ENCODE measurements around the gene SPRYD3. TPM values are rescaled to one million over a fixed set of nuclear protein-coding genes. Genes with fewer than 3 reads are reported as not detected.

Gene SPRYD3
- total RNA-seq, 1 donor from 2014 or later, result 20.6 TPM

DNA sequence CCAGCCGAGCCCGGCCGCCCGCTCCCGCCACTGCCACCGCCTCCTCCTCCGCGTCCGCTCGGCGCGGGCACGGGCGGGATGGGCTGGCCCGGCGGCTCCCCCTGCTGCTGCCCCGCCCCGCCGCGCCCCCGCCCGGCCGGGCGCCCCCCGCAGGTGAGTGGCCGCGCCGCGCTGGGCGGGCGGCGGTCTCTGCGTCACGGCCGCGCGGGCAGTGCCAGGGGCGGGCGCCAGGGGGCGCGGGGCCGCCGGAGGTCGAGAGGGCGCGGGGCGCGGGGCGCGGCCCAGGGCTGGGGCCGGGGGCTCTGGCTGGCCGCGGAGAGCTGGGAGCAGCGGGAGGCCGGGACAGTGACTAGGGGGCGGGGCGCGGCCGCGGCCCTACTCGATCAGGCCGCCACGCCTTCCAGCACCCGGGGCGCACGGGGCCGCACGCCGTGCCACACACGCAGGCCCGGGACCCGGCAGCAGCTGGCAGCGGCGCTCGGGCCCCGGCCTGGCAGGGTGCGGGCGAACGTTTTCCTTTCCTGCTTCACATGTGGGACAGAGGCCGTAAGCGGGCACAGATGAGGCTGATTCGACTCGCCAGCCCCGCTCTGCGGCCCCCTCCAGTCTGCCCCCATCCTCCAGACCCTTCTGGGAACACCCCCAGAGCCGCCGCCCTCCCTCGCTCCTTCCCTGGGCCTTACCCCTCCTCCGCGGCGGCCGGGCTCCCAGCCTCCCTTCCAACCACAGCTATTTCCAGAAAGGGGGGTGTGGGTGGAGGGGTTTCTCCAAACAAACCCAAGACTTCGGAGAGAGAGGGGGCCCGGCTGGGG is 31.8 kb downstream of the SPRYD3 start:
- peak in 1 of 2 experiments; percentile 80 for DNase-seq (ENCODE audit: low spot score in 2 of 2, unreplicated experiment in 2 of 2)
- peaks cover 72% of the 10 kb centered on the region for H3K4me1 Mint-ChIP-seq
- H3K9me3 Mint-ChIP-seq, result no peaks in the 10 kb centered on the region
- TF ChIP-seq, protein P1, sequence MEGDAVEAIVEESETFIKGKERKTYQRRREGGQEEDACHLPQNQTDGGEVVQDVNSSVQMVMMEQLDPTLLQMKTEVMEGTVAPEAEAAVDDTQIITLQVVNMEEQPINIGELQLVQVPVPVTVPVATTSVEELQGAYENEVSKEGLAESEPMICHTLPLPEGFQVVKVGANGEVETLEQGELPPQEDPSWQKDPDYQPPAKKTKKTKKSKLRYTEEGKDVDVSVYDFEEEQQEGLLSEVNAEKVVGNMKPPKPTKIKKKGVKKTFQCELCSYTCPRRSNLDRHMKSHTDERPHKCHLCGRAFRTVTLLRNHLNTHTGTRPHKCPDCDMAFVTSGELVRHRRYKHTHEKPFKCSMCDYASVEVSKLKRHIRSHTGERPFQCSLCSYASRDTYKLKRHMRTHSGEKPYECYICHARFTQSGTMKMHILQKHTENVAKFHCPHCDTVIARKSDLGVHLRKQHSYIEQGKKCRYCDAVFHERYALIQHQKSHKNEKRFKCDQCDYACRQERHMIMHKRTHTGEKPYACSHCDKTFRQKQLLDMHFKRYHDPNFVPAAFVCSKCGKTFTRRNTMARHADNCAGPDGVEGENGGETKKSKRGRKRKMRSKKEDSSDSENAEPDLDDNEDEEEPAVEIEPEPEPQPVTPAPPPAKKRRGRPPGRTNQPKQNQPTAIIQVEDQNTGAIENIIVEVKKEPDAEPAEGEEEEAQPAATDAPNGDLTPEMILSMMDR (IDR thresholded peaks at IDR 0.05; ENCODE audit: unreplicated experiment), result peak; percentile 18
- H3K27ac Mint-ChIP-seq, result peak overlapping the region; percentile 97
- peak overlapping the region; percentile 73 for H3K4me3 Mint-ChIP-seq
- H3K36me3 Mint-ChIP-seq, result peaks cover 5% of the 10 kb centered on the region
- no peaks in the 10 kb centered on the region for H3K27me3 Mint-ChIP-seq (ENCODE audit: low read depth)

DNA sequence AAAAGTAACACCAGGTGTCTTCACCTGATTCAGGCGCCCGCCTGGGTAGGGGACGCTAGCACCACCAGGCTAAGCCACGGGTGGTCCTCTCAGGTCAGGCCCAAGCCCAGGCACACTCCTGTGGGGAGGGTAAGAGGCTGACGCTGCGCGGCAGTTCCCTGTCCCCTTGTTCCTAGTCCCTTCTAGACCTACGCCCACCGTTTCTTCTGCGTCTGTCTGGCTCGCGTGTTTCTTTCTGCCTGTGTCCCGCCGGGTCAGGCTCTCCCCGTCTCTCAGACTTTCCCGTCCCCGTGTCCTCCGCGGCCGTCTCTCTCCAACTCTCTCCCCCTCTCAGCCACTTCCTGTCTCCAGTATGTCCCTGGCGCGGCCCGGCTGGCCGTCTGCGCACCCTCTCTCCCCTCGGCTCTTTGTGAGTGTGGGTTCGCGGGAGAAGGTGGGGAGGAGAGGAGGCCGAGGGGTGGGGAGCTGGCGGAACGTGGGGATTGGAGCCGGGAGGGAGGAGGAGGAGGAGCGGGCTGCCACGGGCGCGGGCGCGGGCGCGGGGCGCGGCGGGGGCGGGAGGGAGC is 32.5 kb downstream of the SPRYD3 start:
- DNase-seq (ENCODE audit: low spot score in 2 of 2, unreplicated experiment in 2 of 2), result peak in 1 of 2 experiments; percentile 78
- Mint-ChIP-seq H3K27ac (peak overlapping the region; percentile 100), H3K9me3 (no peaks in the 10 kb centered on the region), H3K36me3 (no peaks in the 10 kb centered on the region), H3K27me3 (ENCODE audit: low read depth) (no peaks in the 10 kb centered on the region), H3K4me1 (peaks cover 65% of the 10 kb centered on the region), H3K4me3 (peak overlapping the region; percentile 99)
- TF ChIP-seq, protein P1 (IDR thresholded peaks at IDR 0.05; ENCODE audit: unreplicated experiment), result no peak

DNA sequence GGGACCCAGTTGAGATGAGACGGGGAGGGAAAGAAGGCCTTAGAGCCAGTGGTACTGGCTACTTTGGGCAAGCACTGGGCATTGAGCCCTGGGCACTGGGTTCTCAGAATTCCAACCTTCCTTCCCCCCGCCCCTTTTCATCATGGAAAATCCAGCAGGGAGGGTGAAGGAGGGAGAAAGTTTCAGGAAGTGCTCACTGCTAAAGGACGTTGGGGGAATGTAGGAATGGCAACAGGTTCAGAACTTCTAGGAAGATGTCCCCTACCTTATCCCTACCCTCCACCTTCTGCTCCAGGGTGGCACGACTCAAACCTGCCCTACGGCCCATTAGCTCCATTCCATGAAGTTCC is 33.5 kb downstream of the SPRYD3 start:
- Mint-ChIP-seq H3K4me1 (peaks cover 57% of the 10 kb centered on the region), H3K4me3 (peak overlapping the region; percentile 99), H3K27ac (peak overlapping the region; percentile 100), H3K36me3 (no peaks in the 10 kb centered on the region), H3K9me3 (no peaks in the 10 kb centered on the region), H3K27me3 (ENCODE audit: low read depth) (no peaks in the 10 kb centered on the region)
- DNase-seq (ENCODE audit: low spot score in 2 of 2, unreplicated experiment in 2 of 2), result no peak
- TF ChIP-seq, protein P1 (IDR thresholded peaks at IDR 0.05; ENCODE audit: unreplicated experiment), result no peak

DNA sequence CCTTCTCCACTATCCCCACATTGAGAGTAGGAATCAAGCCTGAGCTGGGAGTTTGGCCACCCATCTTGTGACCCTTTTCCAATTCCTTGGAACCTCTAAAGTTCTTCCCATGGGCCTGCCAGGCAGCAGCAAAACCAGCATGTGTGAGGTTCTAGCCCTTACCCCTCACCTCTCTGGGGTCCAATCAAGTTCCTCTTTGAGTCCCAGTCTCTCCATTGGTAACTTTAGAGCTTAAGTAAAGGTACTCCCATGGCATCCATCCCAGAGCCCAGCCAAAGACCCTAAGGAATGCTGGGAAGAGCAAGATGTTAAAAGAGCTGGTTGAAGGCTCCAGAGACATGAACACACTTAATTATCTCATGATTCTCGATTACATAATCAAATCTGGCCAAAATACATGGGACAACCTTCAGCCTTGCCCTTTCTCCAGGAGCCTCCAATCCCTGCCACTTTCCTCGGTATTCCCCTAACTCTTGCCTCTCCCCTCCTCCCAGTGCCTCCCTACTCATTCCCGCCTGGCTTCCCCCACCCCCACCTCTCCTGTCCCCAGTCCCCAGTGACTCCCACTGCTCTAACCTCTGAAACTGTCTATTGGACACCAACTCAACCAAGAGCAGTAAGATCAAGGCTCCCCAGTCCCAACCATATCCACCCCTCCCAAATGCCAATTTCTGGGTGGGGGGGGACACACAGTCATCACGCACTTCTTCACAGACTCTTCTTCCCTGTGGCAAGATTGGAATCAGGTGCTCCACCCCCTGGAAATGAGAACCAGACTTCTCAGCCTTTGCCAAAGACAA is 34.1 kb downstream of the SPRYD3 start:
- Mint-ChIP-seq H3K9me3 (no peaks in the 10 kb centered on the region), H3K27ac (peak overlapping the region; percentile 100), H3K27me3 (ENCODE audit: low read depth) (no peaks in the 10 kb centered on the region), H3K4me3 (peak overlapping the region; percentile 99), H3K36me3 (peaks cover under 1% of the 10 kb centered on the region), H3K4me1 (peaks cover 53% of the 10 kb centered on the region)
- TF ChIP-seq, protein P1 (IDR thresholded peaks at IDR 0.05; ENCODE audit: unreplicated experiment), result no peak
- no peak for DNase-seq (ENCODE audit: low spot score in 2 of 2, unreplicated experiment in 2 of 2)

DNA sequence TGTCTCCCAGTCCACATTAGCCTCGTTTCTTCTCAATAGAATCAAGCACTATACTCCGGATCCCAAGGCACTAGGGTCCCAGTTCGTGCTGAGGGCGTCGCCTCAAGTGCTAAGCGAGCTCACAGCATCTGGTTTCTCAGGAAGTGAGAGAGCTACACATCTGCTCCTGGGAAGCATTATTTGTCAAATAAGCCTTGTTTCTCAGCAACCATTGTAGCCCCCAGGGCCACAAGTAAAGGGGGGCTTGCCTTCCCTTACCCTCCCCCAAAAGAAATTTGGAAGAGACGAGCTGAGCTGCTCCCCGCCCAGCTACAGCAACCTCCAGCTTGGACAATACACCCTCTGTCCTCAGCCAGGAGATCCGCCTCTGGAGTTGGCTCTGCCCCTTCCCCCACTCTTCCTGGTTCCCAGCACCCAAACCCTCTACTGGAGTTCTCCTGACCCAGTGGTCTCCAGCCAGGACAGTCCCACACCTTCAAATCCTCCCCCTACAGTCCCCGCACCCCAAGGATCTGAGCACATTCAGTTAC is 35.1 kb downstream of the SPRYD3 start:
- Mint-ChIP-seq H3K36me3 (peaks cover 6% of the 10 kb centered on the region), H3K27ac (peak overlapping the region; percentile 32), H3K4me1 (peaks cover 44% of the 10 kb centered on the region), H3K4me3 (no peak overlapping the region), H3K9me3 (no peaks in the 10 kb centered on the region), H3K27me3 (ENCODE audit: low read depth) (no peaks in the 10 kb centered on the region)
- no peak for DNase-seq (ENCODE audit: low spot score in 2 of 2, unreplicated experiment in 2 of 2)
- TF ChIP-seq, protein P1 (IDR thresholded peaks at IDR 0.05; ENCODE audit: unreplicated experiment), result no peak

Measured in mesothelial cell of epicardium (in vitro differentiated cells).